ENCODE measurements around the gene PTPRN2. TPM values are rescaled to one million over a fixed set of nuclear protein-coding genes. Genes with fewer than 3 reads are reported as not detected.

PTPRN2 gene
- total and polyA plus RNA-seq, 2 donors (not counting 1 experiment from before 2014, with no cell fraction given): 0.54 to 1.2 TPM

GRCh38 chr7:158506626-158507025 is 81.0 kb downstream of the PTPRN2 start:
- Histone ChIP-seq H3K4me2 (ENCODE audit: extremely low read depth, insufficient read depth, low read length) (no peak overlapping the region), H4K20me1 (ENCODE audit: control insufficient read depth, extremely low read depth, insufficient read depth, low read length) (no peaks in the 10 kb centered on the region), H3K9ac (ENCODE audit: insufficient read depth, low read length) (no peak overlapping the region), H3K27ac (ENCODE audit: insufficient read depth, low read length) (no peak overlapping the region), H3K36me3 (ENCODE audit: control insufficient read depth, insufficient read depth, low read length) (no peaks in the 10 kb centered on the region), H3K79me2 (ENCODE audit: control insufficient read depth, insufficient read depth, low read length) (no peaks in the 10 kb centered on the region), H3K4me1 (ENCODE audit: control insufficient read depth, extremely low read depth, insufficient read depth, low read length) (no peaks in the 10 kb centered on the region), H3K9me3 (ENCODE audit: control insufficient read depth, insufficient read depth, low read depth, low read length) (no peaks in the 10 kb centered on the region), H3K27me3 (ENCODE audit: control insufficient read depth, insufficient read depth, low read length) (no peaks in the 10 kb centered on the region), H3K4me3 (replicated peaks in 1 of 4; ENCODE audit: control extremely low read depth in 1 of 4, insufficient read depth in 1 of 4, low read depth in 3 of 4, low read length in 4 of 4) (no peak overlapping the region), H2AFZ (ENCODE audit: low read length) (no peak overlapping the region)
- TF ChIP-seq EZH2 (IDR thresholded peaks at IDR 0.05; ENCODE audit: low read length, missing control alignments) (no peak), CTCF (conservative IDR thresholded peaks at IDR 0.05 in 1 of 2, IDR thresholded peaks at IDR 0.05 in 1 of 2; ENCODE audit: low read depth in 1 of 2, low read length in 2 of 2) (no peak)
- DNase-seq (ENCODE audit: low read depth in 2 of 2): no peak

- Histone ChIP-seq H3K36me3 (ENCODE audit: control insufficient read depth, insufficient read depth, low read length) (no peaks in the 10 kb centered on the region), H3K27me3 (ENCODE audit: control insufficient read depth, insufficient read depth, low read length) (no peaks in the 10 kb centered on the region), H2AFZ (ENCODE audit: low read length) (no peak overlapping the region), H3K9ac (ENCODE audit: insufficient read depth, low read length) (no peak overlapping the region), H3K9me3 (ENCODE audit: control insufficient read depth, insufficient read depth, low read depth, low read length) (no peaks in the 10 kb centered on the region), H3K27ac (ENCODE audit: insufficient read depth, low read length) (no peak overlapping the region), H3K4me3 (replicated peaks in 1 of 4; ENCODE audit: control extremely low read depth in 1 of 4, insufficient read depth in 1 of 4, low read depth in 3 of 4, low read length in 4 of 4) (no peak overlapping the region), H3K79me2 (ENCODE audit: control insufficient read depth, insufficient read depth, low read length) (no peaks in the 10 kb centered on the region), H3K4me2 (ENCODE audit: extremely low read depth, insufficient read depth, low read length) (no peak overlapping the region), H3K4me1 (ENCODE audit: control insufficient read depth, extremely low read depth, insufficient read depth, low read length) (no peaks in the 10 kb centered on the region), H4K20me1 (ENCODE audit: control insufficient read depth, extremely low read depth, insufficient read depth, low read length) (no peaks in the 10 kb centered on the region)
- no peak for DNase-seq (ENCODE audit: low read depth in 2 of 2)
- TF ChIP-seq CTCF (conservative IDR thresholded peaks at IDR 0.05 in 1 of 2, IDR thresholded peaks at IDR 0.05 in 1 of 2; ENCODE audit: low read depth in 1 of 2, low read length in 2 of 2) (no peak), EZH2 (IDR thresholded peaks at IDR 0.05; ENCODE audit: low read length, missing control alignments) (no peak)
Observed at GRCh38 chr7:158505683-158506082, 81.9 kb downstream of the PTPRN2 start.

- H3K4me1 ChIP-seq (ENCODE audit: control insufficient read depth, extremely low read depth, insufficient read depth, low read length): no peaks in the 10 kb centered on the region
- H3K27ac ChIP-seq (ENCODE audit: insufficient read depth, low read length): no peak overlapping the region
- H3K79me2 ChIP-seq (ENCODE audit: control insufficient read depth, insufficient read depth, low read length): no peaks in the 10 kb centered on the region
- H3K27me3 ChIP-seq (ENCODE audit: control insufficient read depth, insufficient read depth, low read length): no peaks in the 10 kb centered on the region
- no peaks in the 10 kb centered on the region for H4K20me1 ChIP-seq (ENCODE audit: control insufficient read depth, extremely low read depth, insufficient read depth, low read length)
- DNase-seq (ENCODE audit: low read depth in 2 of 2): no peak
- H3K9me3 ChIP-seq (ENCODE audit: control insufficient read depth, insufficient read depth, low read depth, low read length): no peaks in the 10 kb centered on the region
- no peaks in the 10 kb centered on the region for H3K36me3 ChIP-seq (ENCODE audit: control insufficient read depth, insufficient read depth, low read length)
- no peak overlapping the region for H3K4me3 ChIP-seq (replicated peaks in 1 of 4; ENCODE audit: control extremely low read depth in 1 of 4, insufficient read depth in 1 of 4, low read depth in 3 of 4, low read length in 4 of 4)
- TF ChIP-seq CTCF (conservative IDR thresholded peaks at IDR 0.05 in 1 of 2, IDR thresholded peaks at IDR 0.05 in 1 of 2; ENCODE audit: low read depth in 1 of 2, low read length in 2 of 2): no peak
- no peak for TF ChIP-seq EZH2 (IDR thresholded peaks at IDR 0.05; ENCODE audit: low read length, missing control alignments)
- no peak overlapping the region for H3K4me2 ChIP-seq (ENCODE audit: extremely low read depth, insufficient read depth, low read length)
- H2AFZ ChIP-seq (ENCODE audit: low read length): no peak overlapping the region
- no peak overlapping the region for H3K9ac ChIP-seq (ENCODE audit: insufficient read depth, low read length)
Observed at GRCh38 chr7:158502068-158502750, 85.4 kb downstream of the PTPRN2 start.

Measured in fibroblast of lung (primary cell).